Keratinocyte (primary cell): Measurements from ENCODE around the gene SORL1.

Experiments
- CTCF ChIP-seq, 3 experiments: IDR thresholded peaks in 1 of 3; conservative IDR thresholded peaks in 1 of 3; optimal IDR thresholded peaks in 1 of 3; 2 replicates in 2 of 3; 3 replicates in 1 of 3; pipeline versions ENCODE3 to v1.5.1; 2011; ENCODE audit warnings: low read length in 3 of 3, mild to moderate bottlenecking in 3 of 3, moderate library complexity in 2 of 3, control low read depth in 1 of 3, inconsistent platforms in 1 of 3; ENCODE audit not compliant: insufficient read depth in 2 of 3; ENCODE audit errors: extremely low read depth in 1 of 3
- EZH2 ChIP-seq: IDR thresholded peaks from one replicate; pipeline ENCODE4 v1.6.1; 2012; ENCODE audit warnings: inconsistent platforms, mild to moderate bottlenecking, low read length, moderate library complexity

- TF ChIP-seq CTCF (optimal IDR thresholded peaks at IDR 0.05 in 1 of 3, IDR thresholded peaks at IDR 0.05 in 1 of 3, conservative IDR thresholded peaks at IDR 0.05 in 1 of 3; ENCODE audit: extremely low read depth in 1 of 3, insufficient read depth in 2 of 3, low read length in 3 of 3) (no peak), EZH2 (no peak)
These were observed 2.5 kb upstream of the SORL1 start for GRCh38 chr11:121449626-121450025.
